Kidney epithelial cell (primary cell): ENCODE results near the gene PEPD. TPM values are rescaled to one million over a fixed set of nuclear protein-coding genes. Genes with fewer than 3 reads are reported as not detected.

Experiments
- DNase-seq: peaks from one replicate; pipeline ENCODE4 v3.0.0-alpha.2; 2010; ENCODE audit warnings: low read depth
- H3K27me3 ChIP-seq: 2 replicates; pipeline ENCODE4 v1.6.0; 2011; ENCODE audit warnings: low read length; ENCODE audit not compliant: control insufficient read depth, insufficient read depth
- H3K36me3 ChIP-seq: 2 replicates; pipeline ENCODE4 v1.5.1; 2011; ENCODE audit warnings: low read length; ENCODE audit not compliant: control insufficient read depth, insufficient read depth
- H3K4me3 ChIP-seq: 2 replicates; pipeline ENCODE4 v1.5.1; 2011; ENCODE audit warnings: low read depth, mild to moderate bottlenecking, control low read depth, low read length
- total RNA-seq: library from RNA; depleted of rRNA; stranded (reverse); fragments of >200 nt; gene quantifications from 2 replicates; pipeline ENCODE4 v1.2.3, GENCODE V29; 2015
- TF ChIP-seq, protein P1 (sequence below): IDR thresholded peaks from 2 replicates; pipeline ENCODE4 v1.5.1; 2011; ENCODE audit warnings: mild to moderate bottlenecking, moderate library complexity, low read length, control low read depth, inconsistent platforms; ENCODE audit not compliant: insufficient read depth, poor library complexity, severe bottlenecking

Gene PEPD
- total RNA-seq, 1 donor from 2014 or later = 88.6 TPM

DNA sequence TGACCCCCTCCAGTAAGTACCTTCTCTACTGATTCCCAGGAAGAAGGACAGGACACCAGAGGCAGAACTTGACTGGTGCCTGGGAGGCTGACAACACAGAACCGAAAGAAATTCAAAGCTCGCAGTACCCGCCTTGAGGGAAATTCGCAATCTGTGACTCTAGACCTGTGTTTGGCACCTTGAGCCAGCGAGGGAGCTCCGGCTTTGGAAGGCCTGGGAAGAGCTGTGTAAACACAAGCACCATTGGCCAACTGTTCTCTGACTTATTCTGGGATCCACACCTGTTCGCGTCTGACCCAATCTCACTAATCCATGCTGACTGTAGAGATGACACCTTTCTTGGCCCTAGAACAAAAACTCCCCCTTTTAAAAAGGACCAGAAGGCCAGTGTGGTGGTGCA lies 97.4 kb downstream of the PEPD start:
- DNase-seq = no peak
- Histone ChIP-seq H3K4me3 (no peak overlapping the region), H3K27me3 (peaks cover 6% of the 10 kb centered on the region), H3K36me3 (no peaks in the 10 kb centered on the region)
- TF ChIP-seq, protein P1, sequence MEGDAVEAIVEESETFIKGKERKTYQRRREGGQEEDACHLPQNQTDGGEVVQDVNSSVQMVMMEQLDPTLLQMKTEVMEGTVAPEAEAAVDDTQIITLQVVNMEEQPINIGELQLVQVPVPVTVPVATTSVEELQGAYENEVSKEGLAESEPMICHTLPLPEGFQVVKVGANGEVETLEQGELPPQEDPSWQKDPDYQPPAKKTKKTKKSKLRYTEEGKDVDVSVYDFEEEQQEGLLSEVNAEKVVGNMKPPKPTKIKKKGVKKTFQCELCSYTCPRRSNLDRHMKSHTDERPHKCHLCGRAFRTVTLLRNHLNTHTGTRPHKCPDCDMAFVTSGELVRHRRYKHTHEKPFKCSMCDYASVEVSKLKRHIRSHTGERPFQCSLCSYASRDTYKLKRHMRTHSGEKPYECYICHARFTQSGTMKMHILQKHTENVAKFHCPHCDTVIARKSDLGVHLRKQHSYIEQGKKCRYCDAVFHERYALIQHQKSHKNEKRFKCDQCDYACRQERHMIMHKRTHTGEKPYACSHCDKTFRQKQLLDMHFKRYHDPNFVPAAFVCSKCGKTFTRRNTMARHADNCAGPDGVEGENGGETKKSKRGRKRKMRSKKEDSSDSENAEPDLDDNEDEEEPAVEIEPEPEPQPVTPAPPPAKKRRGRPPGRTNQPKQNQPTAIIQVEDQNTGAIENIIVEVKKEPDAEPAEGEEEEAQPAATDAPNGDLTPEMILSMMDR = no peak

DNA sequence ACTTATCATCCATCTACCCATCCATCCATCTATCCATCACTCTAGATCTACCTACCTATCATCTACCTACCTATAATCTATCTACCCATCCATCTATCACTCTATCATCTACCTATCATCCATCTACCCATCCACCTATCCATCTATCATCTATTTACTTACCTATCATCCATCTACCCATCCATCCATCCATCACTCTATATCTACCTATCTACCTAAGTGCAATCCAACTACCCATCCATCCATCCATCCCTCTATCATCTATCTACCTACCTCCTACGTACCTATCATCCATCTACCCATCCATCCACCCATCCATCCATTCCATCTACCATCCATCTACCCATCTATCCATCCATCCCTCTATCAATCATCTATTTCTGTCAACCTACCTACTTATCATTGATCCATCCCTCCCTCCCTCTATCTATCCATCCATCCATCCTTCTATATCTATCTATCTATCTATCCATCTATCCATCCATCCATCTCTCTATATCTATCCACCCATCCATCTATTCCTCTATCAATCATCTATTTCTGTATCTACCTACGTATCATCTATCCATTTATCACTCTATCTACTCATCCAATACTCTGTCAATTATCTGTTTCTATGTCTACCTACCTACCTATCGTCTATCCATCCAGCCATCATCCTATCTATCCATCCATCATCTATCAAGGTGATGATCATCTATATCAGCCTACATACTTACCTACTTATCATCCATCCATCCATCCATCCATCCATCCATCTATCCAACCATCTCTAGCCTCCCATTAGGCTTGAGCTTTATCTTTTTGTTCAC lies 99.0 kb downstream of the PEPD start:
- no peak for DNase-seq
- Histone ChIP-seq H3K36me3 (no peaks in the 10 kb centered on the region), H3K27me3 (peaks cover 6% of the 10 kb centered on the region), H3K4me3 (no peak overlapping the region)
- TF ChIP-seq, protein P1 = no peak

DNA sequence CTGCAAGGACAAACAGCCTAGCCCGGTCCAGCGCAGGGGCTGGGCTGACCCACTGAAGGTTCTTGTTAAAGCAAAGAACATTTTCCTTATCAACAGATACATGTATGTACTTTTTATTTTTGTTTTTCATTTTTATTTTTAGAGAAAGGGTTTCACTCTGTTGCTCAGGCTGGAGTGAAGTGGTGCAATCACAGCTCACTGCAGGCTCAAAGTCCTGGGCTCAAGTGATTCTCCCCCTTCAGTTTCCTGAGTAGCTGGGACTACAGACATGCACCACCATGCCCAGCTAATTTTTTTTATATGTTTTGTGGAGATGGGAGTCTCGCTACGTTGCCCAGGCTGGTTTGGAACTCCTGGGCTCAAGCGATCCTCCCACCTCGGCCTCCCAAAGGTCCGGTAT lies 100.2 kb downstream of the PEPD start:
- Histone ChIP-seq H3K4me3 (no peak overlapping the region), H3K36me3 (no peaks in the 10 kb centered on the region), H3K27me3 (no peaks in the 10 kb centered on the region)
- DNase-seq = no peak
- TF ChIP-seq, protein P1 = no peak

DNA sequence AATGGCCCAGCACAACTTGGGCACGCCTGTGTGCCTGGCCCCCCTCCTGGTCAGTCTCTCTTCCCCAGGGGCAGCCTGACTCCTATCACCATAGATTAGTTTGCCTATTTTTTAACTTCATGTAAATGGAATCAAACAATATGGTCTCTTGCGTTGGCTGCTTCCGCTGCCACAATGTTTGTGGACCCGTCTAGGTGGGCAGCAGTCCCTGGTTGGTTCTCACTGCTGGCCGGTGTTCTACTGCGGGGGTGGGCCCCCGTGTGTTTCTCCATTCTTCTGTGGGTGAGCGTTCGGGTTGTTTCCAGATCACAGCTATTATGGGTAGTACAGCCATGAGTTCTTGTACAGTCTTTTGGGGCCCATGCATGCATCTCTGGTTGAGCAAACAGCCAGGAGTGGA lies 100.8 kb downstream of the PEPD start:
- no peak for DNase-seq
- TF ChIP-seq, protein P1 = no peak
- Histone ChIP-seq H3K27me3 (no peaks in the 10 kb centered on the region), H3K4me3 (no peak overlapping the region), H3K36me3 (no peaks in the 10 kb centered on the region)

DNA sequence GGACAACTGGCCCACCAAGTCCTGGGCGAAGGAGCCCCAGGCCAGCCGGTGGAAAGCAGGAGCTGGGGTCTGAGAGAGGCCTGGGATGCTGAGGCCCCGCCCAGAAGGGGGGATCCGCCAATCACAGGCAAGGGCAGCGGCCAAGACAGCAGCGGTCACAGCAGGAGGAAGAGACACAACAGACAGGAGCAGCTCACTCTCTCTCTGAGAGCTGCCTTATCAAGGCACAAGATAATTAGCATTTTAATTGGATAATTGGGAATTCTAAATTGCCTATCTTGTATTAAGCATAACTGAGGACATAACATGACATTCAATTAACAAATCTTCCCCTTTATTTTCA lies 101.8 kb downstream of the PEPD start:
- H3K4me3 ChIP-seq = no peak overlapping the region
- no peaks in the 10 kb centered on the region for H3K36me3 ChIP-seq
- TF ChIP-seq, protein P1 = no peak
- H3K27me3 ChIP-seq = no peaks in the 10 kb centered on the region
- no peak for DNase-seq
